Measurements from ENCODE around the gene PPARA. TPM values are rescaled to one million over a fixed set of nuclear protein-coding genes. Genes with fewer than 3 reads are reported as not detected.
"Not testable (repeated sequence)": the region's sequence is repeated elsewhere in the genome, so short reads cannot be mapped to it uniquely, and the experiment has no call there.

Gene PPARA
- polyA plus RNA-seq, 1 of the 3 experiments (the other 2 are of a cell fraction): 4.5 TPM

DNA sequence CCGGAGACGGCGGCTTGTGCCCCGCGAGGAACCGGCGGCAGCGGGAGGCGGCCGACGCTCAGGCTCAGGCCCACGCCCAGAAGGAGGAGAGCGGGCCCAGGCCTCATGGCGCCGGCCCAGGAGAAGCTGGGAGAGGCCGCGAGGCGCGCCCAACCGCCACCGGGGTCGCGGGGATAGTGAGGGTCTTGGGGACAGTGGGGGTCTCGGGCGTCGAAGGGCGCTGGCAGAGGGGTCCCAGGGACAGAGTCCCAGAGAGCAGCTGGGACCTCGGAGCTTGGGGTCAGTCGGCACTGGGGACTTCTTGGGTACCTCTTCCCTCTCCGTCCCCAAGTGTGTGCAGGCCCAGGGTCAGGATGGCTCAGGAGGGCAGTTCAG lies 112.9 kb downstream of the PPARA start, which contains the start of gene PKDREJ (continued):
- TF ChIP-seq, protein P1, sequence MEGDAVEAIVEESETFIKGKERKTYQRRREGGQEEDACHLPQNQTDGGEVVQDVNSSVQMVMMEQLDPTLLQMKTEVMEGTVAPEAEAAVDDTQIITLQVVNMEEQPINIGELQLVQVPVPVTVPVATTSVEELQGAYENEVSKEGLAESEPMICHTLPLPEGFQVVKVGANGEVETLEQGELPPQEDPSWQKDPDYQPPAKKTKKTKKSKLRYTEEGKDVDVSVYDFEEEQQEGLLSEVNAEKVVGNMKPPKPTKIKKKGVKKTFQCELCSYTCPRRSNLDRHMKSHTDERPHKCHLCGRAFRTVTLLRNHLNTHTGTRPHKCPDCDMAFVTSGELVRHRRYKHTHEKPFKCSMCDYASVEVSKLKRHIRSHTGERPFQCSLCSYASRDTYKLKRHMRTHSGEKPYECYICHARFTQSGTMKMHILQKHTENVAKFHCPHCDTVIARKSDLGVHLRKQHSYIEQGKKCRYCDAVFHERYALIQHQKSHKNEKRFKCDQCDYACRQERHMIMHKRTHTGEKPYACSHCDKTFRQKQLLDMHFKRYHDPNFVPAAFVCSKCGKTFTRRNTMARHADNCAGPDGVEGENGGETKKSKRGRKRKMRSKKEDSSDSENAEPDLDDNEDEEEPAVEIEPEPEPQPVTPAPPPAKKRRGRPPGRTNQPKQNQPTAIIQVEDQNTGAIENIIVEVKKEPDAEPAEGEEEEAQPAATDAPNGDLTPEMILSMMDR (IDR thresholded peaks at IDR 0.05): no peak
- TF ChIP-seq FOXM1 (IDR thresholded peaks at IDR 0.05; ENCODE audit: low read depth): no peak
- no peak for TF ChIP-seq RAD21 (IDR thresholded peaks at IDR 0.05; ENCODE audit: low read length)
- no peak for TF ChIP-seq EZH2phosphoT487 (IDR thresholded peaks at IDR 0.05; ENCODE audit: borderline replicate concordance, low read depth)
- TF ChIP-seq NRF1 (IDR thresholded peaks at IDR 0.05; ENCODE audit: low read depth, low read length): no peak

DNA sequence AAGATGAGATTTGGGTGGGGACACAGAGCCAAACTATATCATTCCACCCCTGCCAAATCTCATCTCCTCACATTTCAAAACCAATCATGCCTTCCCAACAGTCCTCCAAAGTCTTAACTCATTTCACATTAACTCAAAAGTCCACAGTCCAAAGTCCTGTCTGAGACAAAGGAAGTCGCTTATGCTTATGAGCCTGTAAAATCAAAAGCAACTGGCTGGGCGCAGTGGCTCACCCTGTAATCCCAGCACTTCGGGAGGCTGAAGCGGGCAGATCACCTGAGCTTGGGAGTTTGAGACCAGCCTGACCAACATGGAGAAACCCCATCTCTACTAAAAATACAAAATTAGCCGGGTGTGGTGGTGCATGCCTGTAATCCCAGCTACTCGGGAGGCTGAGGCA lies 114.2 kb downstream of the PPARA start:
- H2AFZ ChIP-seq (ENCODE audit: low read depth); H3K4me2 ChIP-seq; H3K27me3 ChIP-seq (ENCODE audit: insufficient read depth); POLR2A ChIA-PET; H3K36me3 ChIP-seq (replicated peaks in 1 of 2; ENCODE audit: control insufficient read depth in 1 of 2, insufficient read depth in 2 of 2, low read length in 1 of 2); H4K20me1 ChIP-seq (ENCODE audit: insufficient read depth); H3K27ac ChIP-seq (ENCODE audit: low read depth in 2 of 2, low read length in 1 of 2); H3K9me2 ChIP-seq; H3F3A ChIP-seq (replicated peaks; ENCODE audit: insufficient read depth); H3K4me3 ChIP-seq (ENCODE audit: low read depth in 2 of 2, low read length in 1 of 2); H3K9me3 ChIP-seq; H3K9ac ChIP-seq; DNase-seq; CTCF ChIA-PET: not testable (repeated sequence)
- WGBS (ENCODE audit: low lambda C conversion rate): 79% methylated on average over 6 of the region's 6 CpGs
- Histone ChIP-seq H3K79me2 (ENCODE audit: insufficient read depth) (peaks cover 16% of the 10 kb centered on the region), H3K4me1 (ENCODE audit: control insufficient read depth in 1 of 2, insufficient read depth in 2 of 2, low read depth in 1 of 2, low read length in 1 of 2) (peaks cover 0 to 12% of the 10 kb centered on the region in 2 experiments; a peak in 2 of 4 replicates)

DNA sequence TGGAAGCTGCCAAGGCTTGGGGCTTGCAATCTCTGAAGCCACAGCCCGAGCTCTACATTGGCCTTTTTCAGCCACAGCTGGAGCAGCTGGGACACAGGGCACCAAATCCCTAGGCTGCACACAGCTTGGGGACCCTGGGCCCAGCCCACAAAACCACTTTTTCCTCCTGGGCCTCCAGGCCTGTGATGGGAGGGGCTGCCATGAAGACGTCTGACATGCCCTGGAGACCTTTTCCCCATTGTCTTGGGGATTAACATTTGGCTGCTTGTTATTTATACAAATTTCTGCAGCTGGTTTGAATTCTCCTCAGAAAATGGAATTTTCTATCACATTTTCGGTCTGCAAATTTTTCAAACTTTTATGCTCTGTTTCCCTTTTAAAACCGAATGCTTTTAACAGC lies 115.3 kb downstream of the PPARA start:
- Histone ChIP-seq H3K79me2 (ENCODE audit: insufficient read depth) (peaks cover 22% of the 10 kb centered on the region), H3K4me1 (ENCODE audit: control insufficient read depth in 1 of 2, insufficient read depth in 2 of 2, low read depth in 1 of 2, low read length in 1 of 2) (peaks cover 0 to 12% of the 10 kb centered on the region in 2 experiments; a peak in 2 of 4 replicates)
- H3K9me3 ChIP-seq; H3K9ac ChIP-seq; H4K20me1 ChIP-seq (ENCODE audit: insufficient read depth); H3F3A ChIP-seq (replicated peaks; ENCODE audit: insufficient read depth); H3K36me3 ChIP-seq (replicated peaks in 1 of 2; ENCODE audit: control insufficient read depth in 1 of 2, insufficient read depth in 2 of 2, low read length in 1 of 2); POLR2A ChIA-PET; H3K27me3 ChIP-seq (ENCODE audit: insufficient read depth); H3K9me2 ChIP-seq; DNase-seq; H2AFZ ChIP-seq (ENCODE audit: low read depth); H3K4me3 ChIP-seq (ENCODE audit: low read depth in 2 of 2, low read length in 1 of 2); CTCF ChIA-PET; H3K27ac ChIP-seq (ENCODE audit: low read depth in 2 of 2, low read length in 1 of 2); H3K4me2 ChIP-seq: not testable (repeated sequence)
- WGBS (ENCODE audit: low lambda C conversion rate): 88% methylated on average over 4 of the region's 4 CpGs

DNA sequence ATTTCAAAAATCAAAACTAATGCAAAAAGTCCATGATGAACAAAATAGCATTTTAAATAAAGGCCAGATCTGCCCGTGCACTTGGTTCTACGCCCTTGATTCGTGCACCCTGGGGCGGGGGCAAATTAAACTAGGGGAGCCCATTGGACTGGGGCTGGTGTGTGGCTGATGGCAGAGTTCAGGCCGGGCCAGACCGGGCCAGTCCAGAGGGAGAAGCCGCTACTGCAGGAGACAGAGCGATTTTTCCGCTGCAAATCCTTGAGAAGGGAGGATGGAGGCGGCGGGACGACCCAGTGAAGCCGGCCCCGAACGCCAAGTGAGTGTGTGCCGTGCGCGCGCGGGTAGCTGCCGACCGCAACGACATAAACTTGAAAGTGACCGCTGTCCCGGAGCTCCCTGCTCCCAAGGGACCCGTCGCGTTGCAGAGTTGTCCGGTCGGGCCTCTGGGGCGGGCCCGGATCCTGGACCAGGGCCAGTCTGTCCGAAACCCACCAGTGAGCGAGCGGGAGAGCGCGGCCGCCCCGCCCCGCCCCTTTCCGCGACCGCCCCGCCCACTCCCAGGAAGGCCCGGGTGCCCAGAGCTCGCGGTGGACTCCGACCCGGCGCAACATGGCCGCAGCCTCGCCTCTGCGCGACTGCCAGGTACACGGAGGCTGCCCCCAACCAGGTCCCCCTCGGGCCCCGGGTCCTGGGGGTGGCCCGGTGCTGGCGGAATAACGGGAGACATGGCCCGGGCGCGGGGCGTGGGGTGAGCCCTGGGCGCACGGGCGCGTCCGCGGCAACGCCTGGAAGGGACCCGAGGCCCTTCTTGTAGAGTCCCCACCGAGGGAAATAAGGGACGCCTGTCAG lies 117.3 kb downstream of the PPARA start, which contains the start of gene TTC38:
TTC38 (plus strand) TSS at position 578 of the 849 bp plus-strand sequence; CDS start at position 610, 32 bp downstream.
- peaks cover under 1 to 5% of the 10 kb centered on the region in 2 experiments for H3K36me3 ChIP-seq (replicated peaks in 1 of 2; ENCODE audit: control insufficient read depth in 1 of 2, insufficient read depth in 2 of 2, low read length in 1 of 2)
- H3K9me2 ChIP-seq: no peaks in the 10 kb centered on the region
- H3K4me1 ChIP-seq (ENCODE audit: control insufficient read depth in 1 of 2, insufficient read depth in 2 of 2, low read depth in 1 of 2, low read length in 1 of 2): peaks cover 0 to 12% of the 10 kb centered on the region in 2 experiments; a peak in 2 of 4 replicates
- 7% methylated on average over 19 of the region's 74 CpGs for WGBS (ENCODE audit: low lambda C conversion rate)
- POLR2A ChIA-PET: interaction anchor here (1.0 to 1.6 kb wide), 6 partner anchors 17 to 120 kb away, joined by 3 to 12 read pairs (median 6); partner anchors contain the start of genes CDPF1 and GTSE1
- H3K4me3 ChIP-seq (ENCODE audit: low read depth in 2 of 2, low read length in 1 of 2): peak within 1 kb of the TSS; percentile 76 to 90
- DNase-seq: peak; percentile 99
- H3K27me3 ChIP-seq (ENCODE audit: insufficient read depth): no peaks in the 10 kb centered on the region
- H3K9ac ChIP-seq: peak within 1 kb of the TSS; percentile 78
- H4K20me1 ChIP-seq (ENCODE audit: insufficient read depth): no peaks in the 10 kb centered on the region
- no peaks in the 10 kb centered on the region for H3K9me3 ChIP-seq
- H2AFZ ChIP-seq (ENCODE audit: low read depth): peak within 1 kb of the TSS; percentile 81
- H3K4me2 ChIP-seq: peak within 1 kb of the TSS; percentile 92
- H3F3A ChIP-seq (replicated peaks; ENCODE audit: insufficient read depth): peaks cover 7% of the 10 kb centered on the region
- peak within 1 kb of the TSS; percentile 31 to 81; a peak in 3 of 4 replicates for H3K27ac ChIP-seq (ENCODE audit: low read depth in 2 of 2, low read length in 1 of 2)
- H3K79me2 ChIP-seq (ENCODE audit: insufficient read depth): peaks cover 26% of the 10 kb centered on the region
- CTCF ChIA-PET: interaction anchor here (0.8 to 1.5 kb wide), 7 partner anchors 8 to 146 kb away, joined by 3 to 6 read pairs (median 3); no protein-coding TSS in a partner anchor
- TF ChIP-seq ELF1 (IDR thresholded peaks at IDR 0.05): no peak
- TF ChIP-seq, protein P2, sequence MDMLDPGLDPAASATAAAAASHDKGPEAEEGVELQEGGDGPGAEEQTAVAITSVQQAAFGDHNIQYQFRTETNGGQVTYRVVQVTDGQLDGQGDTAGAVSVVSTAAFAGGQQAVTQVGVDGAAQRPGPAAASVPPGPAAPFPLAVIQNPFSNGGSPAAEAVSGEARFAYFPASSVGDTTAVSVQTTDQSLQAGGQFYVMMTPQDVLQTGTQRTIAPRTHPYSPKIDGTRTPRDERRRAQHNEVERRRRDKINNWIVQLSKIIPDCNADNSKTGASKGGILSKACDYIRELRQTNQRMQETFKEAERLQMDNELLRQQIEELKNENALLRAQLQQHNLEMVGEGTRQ (IDR thresholded peaks at IDR 0.05; ENCODE audit: borderline replicate concordance, low read depth, low read length): no peak
- TF ChIP-seq NFIC (IDR thresholded peaks at IDR 0.05; ENCODE audit: borderline replicate concordance): peak; percentile 58
- 0 out of 2 replicates have a peak, but pooled peaks have one; percentile 44 for TF ChIP-seq MXI1 (IDR thresholded peaks at IDR 0.05; ENCODE audit: low read depth, low read length)
- no peak for TF ChIP-seq TCF12 (IDR thresholded peaks at IDR 0.05)
- TF ChIP-seq, protein P3, sequence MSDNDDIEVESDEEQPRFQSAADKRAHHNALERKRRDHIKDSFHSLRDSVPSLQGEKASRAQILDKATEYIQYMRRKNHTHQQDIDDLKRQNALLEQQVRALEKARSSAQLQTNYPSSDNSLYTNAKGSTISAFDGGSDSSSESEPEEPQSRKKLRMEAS (IDR thresholded peaks at IDR 0.05; ENCODE audit: low read depth): peak; percentile 71
- TF ChIP-seq POLR2AphosphoS5 (IDR thresholded peaks at IDR 0.05; ENCODE audit: low read depth, low read length): peak; percentile 72
- TF ChIP-seq RCOR1 (IDR thresholded peaks at IDR 0.05; ENCODE audit: low read length): no peak
- TF ChIP-seq FOSL2 (IDR thresholded peaks at IDR 0.05; ENCODE audit: borderline replicate concordance, low read depth): no peak
- no peak for TF ChIP-seq SIN3A (IDR thresholded peaks at IDR 0.05; ENCODE audit: borderline replicate concordance, low read depth, low read length)
- peak; percentile 84 for TF ChIP-seq YY1 (IDR thresholded peaks at IDR 0.05; ENCODE audit: low read depth)
